Measurements from ENCODE around the gene SLC22A3.

SLC22A3 gene

DNA sequence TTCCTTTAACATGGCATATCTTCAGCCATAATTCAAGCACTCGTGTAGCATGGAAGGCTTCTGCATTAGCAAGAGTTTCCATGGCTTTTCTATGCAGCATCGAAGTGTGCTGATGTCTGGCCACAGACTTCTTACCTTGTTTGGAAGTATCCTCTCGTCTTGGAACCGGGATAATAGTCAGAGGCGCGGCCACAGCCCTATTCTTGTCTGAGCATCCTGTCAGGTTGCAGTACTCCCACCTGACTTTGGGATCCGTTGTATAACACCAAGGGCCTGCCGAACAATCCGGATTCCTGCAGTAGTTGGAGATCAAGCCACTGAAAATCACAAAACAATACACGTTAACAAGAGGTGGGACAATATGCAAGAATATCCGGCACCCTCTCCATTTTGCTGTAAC is 138.9 kb downstream of the SLC22A3 start:
- in situ Hi-C loops (cut with MboI; ENCODE audit: low pct_unique_long_range_greater_than_20kb, low sequenced_read_pairs, unreplicated experiment): no loop called here
- TF ChIP-seq, protein P1, sequence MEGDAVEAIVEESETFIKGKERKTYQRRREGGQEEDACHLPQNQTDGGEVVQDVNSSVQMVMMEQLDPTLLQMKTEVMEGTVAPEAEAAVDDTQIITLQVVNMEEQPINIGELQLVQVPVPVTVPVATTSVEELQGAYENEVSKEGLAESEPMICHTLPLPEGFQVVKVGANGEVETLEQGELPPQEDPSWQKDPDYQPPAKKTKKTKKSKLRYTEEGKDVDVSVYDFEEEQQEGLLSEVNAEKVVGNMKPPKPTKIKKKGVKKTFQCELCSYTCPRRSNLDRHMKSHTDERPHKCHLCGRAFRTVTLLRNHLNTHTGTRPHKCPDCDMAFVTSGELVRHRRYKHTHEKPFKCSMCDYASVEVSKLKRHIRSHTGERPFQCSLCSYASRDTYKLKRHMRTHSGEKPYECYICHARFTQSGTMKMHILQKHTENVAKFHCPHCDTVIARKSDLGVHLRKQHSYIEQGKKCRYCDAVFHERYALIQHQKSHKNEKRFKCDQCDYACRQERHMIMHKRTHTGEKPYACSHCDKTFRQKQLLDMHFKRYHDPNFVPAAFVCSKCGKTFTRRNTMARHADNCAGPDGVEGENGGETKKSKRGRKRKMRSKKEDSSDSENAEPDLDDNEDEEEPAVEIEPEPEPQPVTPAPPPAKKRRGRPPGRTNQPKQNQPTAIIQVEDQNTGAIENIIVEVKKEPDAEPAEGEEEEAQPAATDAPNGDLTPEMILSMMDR (IDR thresholded peaks at IDR 0.05; ENCODE audit: extremely low read depth, insufficient read depth, missing control alignments): no peak
- no peak for DNase-seq (ENCODE audit: low spot score)

DNA sequence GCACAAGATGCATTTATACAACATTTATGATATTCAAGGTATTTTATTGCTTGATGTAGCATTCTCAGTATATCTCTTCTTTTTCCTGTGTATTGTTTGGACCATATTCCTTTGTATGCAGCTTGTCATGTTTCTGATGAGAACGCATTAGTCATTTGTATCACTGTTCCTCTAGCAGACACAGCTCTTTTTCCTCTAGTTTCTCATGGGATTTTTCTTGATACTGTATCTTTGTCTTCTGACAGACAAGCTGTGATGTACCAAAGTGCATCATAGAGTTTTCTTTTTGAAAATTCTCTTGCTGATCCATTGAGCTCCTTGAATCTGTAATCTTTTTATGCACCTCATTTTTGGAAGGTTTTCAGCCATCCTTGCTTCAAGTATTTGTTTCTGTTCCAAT is 140.9 kb downstream of the SLC22A3 start:
- no peak for DNase-seq (ENCODE audit: low spot score)
- in situ Hi-C loops (cut with MboI; ENCODE audit: low pct_unique_long_range_greater_than_20kb, low sequenced_read_pairs, unreplicated experiment): no loop called here
- TF ChIP-seq, protein P1 (IDR thresholded peaks at IDR 0.05; ENCODE audit: extremely low read depth, insufficient read depth, missing control alignments): no peak

DNA sequence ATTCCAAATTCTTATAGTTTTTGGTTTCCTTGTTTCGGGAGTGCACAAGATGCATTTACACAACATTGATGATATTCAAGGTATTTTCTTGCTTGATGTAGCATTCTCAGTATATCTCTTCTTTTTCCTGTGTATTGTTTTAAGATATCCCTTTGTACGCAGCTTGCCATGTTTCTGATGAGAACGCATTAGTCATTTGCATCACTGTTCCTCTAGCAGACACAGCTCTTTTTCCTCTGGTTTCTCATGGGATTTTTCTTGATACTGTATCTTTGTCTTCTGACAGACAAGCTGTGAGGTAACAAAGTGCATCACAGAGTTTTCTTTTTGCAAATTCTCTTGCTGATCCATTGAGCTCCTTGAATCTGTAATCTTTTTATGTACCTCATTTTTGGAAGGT is 146.4 kb downstream of the SLC22A3 start:
- TF ChIP-seq, protein P1 (IDR thresholded peaks at IDR 0.05; ENCODE audit: extremely low read depth, insufficient read depth, missing control alignments): no peak
- DNase-seq (ENCODE audit: low spot score): no peak
- in situ Hi-C loops (cut with MboI; ENCODE audit: low pct_unique_long_range_greater_than_20kb, low sequenced_read_pairs, unreplicated experiment): no loop called here

DNA sequence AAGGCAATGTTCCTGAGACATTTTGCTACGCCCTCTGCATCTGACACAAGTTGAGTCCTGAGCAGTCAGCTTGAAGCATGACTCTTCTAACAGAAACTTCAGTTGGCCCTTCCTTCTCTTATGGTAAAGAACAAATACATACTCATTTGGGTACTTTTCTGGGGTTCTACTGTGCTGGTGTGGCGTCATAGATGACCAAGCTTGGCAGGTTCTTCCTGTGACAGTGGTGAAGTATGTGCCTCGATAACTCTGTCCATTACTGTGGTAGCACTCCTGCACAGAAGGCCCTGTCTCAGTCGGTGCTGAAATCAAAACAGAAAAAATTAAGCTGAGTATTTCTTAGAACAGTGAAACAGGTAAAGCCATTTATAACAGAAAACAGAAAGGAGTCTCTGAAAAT is 152.5 kb downstream of the SLC22A3 start:
- no peak for DNase-seq (ENCODE audit: low spot score)
- TF ChIP-seq, protein P1 (IDR thresholded peaks at IDR 0.05; ENCODE audit: extremely low read depth, insufficient read depth, missing control alignments): no peak
- in situ Hi-C loops (cut with MboI; ENCODE audit: low pct_unique_long_range_greater_than_20kb, low sequenced_read_pairs, unreplicated experiment): loop anchor here (25.0 kb wide), 1 partner anchor 162 kb away; the partner anchor contains the start of gene LPA

Measured in GM13977 (cell line).